RWPE1 (cell line): ENCODE measurements around the gene UCK2.

Source experiments
- CTCF ChIA-PET: fragments of 350-600 bp; sonication (Branson Sonifier 250); formaldehyde crosslinking; extraction: SDS; loops from one replicate; lab custom pipeline; 2021; lab: Yijun Ruan, JAX
- POLR2A ChIA-PET: fragments of 400-600 bp; formaldehyde crosslinking; extraction: SDS; loops from one replicate; lab custom pipeline; 2020; ENCODE audit warnings: antibody characterized with exemption; ENCODE audit not compliant: low non-redundant PET; lab: Yijun Ruan, JAX
- DNase-seq: peaks from one replicate; pipeline ENCODE4 v3.0.0; 2012; ENCODE audit warnings: low spot score
- H3K27ac ChIP-seq: fragments of 450-650 bp; 2 replicates; pipeline ENCODE4 v1.5.1; 2017
- CTCF ChIP-seq: fragments of 450-650 bp; conservative IDR thresholded peaks from 2 replicates; pipeline ENCODE4 v1.5.1; 2017; ENCODE audit warnings: low read depth, mild to moderate bottlenecking

The UCK2 gene

DNA sequence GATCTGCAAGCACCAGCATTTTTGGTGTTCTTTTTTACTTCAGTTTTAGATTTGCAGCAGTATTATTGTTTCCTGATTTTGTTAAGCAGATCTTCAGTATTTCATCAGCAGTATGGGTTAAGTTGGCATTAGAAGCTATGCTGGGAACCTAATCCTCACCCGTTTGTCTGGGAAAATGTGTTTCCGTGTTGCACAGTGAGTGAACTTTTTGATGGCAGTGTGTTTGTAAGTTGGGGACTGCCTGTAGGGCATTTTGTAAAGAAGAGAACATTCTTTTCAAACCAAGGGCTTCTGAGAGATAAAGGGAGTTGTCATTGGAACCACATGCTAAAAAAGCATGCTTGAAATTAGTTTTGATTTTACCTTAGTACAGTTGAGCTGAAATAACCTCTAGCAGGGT, 35.9 kb downstream of the UCK2 start:
- no peak overlapping the region for H3K27ac ChIP-seq
- CTCF ChIA-PET, result no interaction called here
- TF ChIP-seq CTCF, result no peak
- POLR2A ChIA-PET, result no interaction called here
- DNase-seq, result no peak

GRCh38 chr1:165865633-165866340, 38.4 kb downstream of the UCK2 start:
- ChIA-PET POLR2A (no interaction called here), CTCF (no interaction called here)
- H3K27ac ChIP-seq, result no peak overlapping the region
- DNase-seq, result no peak
- TF ChIP-seq CTCF, result no peak

- no peak for DNase-seq
- POLR2A ChIA-PET, result no interaction called here
- CTCF ChIA-PET, result interaction anchor here (0.6 kb wide), 1 partner anchor 44 kb away, joined by 3 read pairs; no protein-coding TSS in a partner anchor
- no peak for TF ChIP-seq CTCF
- no peak overlapping the region for H3K27ac ChIP-seq
Measured at GRCh38 chr1:165869343-165869742, 41.9 kb downstream of the UCK2 start.

- CTCF ChIA-PET, result interaction anchor here (0.6 to 0.7 kb wide), 2 partner anchors 10 to 102 kb away, joined by 3 to 4 read pairs; no protein-coding TSS in a partner anchor
Measured at GRCh38 chr1:165871311-165872067, 44.1 kb downstream of the UCK2 start.

DNA sequence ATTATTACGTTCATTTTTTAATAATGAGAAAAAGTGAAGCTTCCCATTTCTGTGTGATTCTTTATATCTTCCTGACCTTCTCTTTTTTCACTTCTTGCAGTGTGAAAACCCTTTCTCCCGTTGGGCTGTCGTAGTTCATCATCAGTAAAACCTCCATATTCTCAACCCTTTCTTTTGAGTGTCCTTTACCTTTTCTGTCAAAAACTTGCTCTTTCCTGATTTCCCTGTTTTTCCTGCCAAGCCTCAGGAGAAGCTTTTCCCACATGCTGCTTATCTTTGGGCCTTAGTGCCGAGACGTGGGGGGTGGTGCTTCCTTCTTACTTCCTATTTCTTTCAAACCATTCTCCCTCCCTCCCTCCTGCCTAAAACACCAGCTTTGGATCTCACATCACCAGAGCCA, 46.1 kb downstream of the UCK2 start:
- no peak for DNase-seq
- CTCF ChIA-PET, result no interaction called here
- POLR2A ChIA-PET, result interaction anchor here (0.6 kb wide), 1 partner anchor 719 kb away, joined by 3 read pairs; no protein-coding TSS in a partner anchor
- no peak overlapping the region for H3K27ac ChIP-seq
- no peak for TF ChIP-seq CTCF

More at GRCh38 chr1:165871311-165872067, 44.1 kb downstream of the UCK2 start:
- H3K27ac ChIP-seq, result no peak overlapping the region
- TF ChIP-seq CTCF, result no peak
- no peak for DNase-seq
- POLR2A ChIA-PET, result no interaction called here

GRCh38 chr1:165874643-165875042, 47.2 kb downstream of the UCK2 start:
- no peak for DNase-seq
- H3K27ac ChIP-seq, result no peak overlapping the region
- TF ChIP-seq CTCF, result no peak
- POLR2A ChIA-PET, result no interaction called here
- CTCF ChIA-PET, result no interaction called here
